GM18873 (cell line): ENCODE data around the gene SCN5A.

ENCODE experiments used
- ATAC-seq: cut with Tn5 transposase; IDR thresholded peaks from one replicate; pipeline ENCODE4 v1.9.1; 2021; ENCODE audit warnings: mild to moderate bottlenecking, moderate library complexity, moderate number of reproducible peaks; ENCODE audit not compliant: unreplicated experiment, low FRiP score

The SCN5A gene

DNA sequence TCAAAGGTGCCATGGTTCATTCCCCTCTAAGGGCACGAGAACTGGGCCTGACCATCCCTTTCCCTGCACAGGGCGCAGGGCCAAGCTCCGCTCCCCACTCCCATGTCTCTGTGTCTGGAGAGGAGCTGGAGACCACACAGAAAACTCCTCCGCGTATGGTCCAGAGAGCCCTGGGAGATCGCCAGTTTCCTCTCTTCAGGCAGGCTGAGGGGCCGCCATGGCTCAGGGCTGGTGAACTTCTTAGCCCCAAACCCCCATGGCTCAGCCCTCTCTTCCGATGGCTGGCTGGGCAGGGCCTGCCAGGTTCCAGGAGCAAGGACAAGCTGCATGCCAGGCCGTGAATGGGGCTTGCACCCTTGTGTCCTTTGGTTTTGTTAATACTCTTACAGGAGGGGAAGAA, 100.4 kb downstream of the SCN5A start:
- no peak for ATAC-seq

DNA sequence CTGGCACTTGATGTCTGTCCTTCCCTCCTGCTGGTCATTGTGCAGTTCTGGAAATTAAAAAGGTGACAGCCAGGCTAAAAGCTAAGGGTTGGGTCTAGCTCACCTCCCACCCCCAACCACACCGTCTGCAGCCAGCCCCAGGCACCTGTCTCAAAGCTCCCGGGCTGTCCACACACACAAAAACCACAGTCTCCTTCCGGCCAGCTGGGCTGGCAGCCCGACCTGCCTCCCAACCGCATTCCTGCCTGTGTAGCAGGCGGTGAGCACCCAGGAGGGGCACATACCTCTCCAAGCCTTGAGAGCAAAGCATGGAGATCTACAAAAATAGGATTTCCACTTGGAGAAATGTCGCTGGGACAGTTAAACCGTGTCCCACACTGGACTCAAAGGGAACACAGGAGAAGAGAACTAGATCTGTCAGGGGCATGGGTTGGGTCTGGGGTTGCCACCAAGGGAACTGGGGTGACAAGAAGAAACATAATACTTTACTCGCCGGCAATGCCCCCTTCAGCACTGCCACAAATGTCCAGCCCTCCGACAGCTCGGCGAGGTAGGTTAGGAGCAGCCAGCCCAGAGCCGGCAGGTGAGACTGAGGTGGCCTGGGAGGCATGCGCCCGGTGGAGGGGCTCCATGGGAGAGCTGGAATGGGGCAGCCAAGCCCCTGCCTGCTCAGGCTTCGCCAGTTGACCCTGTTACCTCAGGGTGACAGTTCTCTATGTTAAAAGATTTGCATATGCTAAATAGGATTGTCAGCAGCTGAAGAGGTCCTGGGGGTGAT, 101.1 kb downstream of the SCN5A start:
- ATAC-seq, result no peak

GRCh38 chr3:38545983-38546382, 103.5 kb downstream of the SCN5A start:
- ATAC-seq, result no peak

- ATAC-seq, result no peak
Observed at GRCh38 chr3:38545550-38545949, 103.9 kb downstream of the SCN5A start.

- no peak for ATAC-seq
Observed at GRCh38 chr3:38544926-38545325, 104.6 kb downstream of the SCN5A start.

GRCh38 chr3:38543586-38543985, 105.9 kb downstream of the SCN5A start:
- ATAC-seq, result no peak

GRCh38 chr3:38542401-38543298, 106.8 kb downstream of the SCN5A start:
- ATAC-seq, result no peak

DNA sequence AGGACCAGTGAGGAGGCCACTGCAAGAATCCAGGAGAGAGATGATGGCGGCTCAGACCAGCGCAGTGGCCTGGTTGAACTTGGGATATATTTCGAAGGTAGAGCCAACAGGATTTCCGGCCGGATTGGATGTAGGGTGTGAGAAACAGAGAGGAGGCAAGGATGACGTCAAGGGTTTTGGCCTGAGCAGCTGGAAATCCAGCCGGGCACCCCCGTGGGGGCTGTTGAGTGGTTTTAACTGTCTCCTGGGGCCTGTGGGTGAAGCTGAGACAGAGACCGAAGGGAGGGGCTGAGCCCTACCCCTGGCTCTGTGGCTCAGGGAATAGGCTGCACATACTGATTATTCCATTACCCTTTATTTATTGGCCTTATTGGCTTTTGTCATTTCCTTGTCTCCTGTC, 107.7 kb downstream of the SCN5A start:
- no peak for ATAC-seq

DNA sequence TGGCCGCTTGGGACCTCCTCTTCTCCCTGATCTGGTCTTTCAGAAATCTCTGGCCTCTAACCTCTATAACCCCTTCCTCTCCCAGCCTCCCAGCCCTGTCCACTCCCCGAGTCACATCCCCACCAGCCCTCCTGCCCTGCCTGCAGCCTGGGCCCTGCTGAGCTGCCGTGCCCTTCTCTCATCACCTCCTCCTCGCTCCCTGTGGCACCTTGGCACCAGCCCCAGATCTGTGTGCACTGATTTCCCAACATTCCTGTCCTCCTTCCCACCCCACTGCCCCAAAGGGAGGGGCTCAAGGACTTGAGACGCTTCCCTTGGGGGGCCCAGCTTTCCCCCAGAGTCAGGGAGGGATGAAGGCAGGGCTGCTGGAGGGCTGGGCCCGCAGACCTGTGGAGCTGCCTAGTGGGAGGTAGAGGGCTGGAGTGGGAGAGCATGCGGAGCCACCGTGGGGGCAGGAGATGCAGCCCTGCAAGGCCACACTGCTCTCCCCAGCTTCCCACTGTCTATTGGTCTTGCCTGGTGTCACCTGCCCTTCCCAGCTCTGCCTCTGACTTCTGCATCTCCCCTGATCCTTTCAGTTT, 110.6 kb downstream of the SCN5A start:
- no peak for ATAC-seq

GRCh38 chr3:38536671-38537070, 112.8 kb downstream of the SCN5A start:
- no peak for ATAC-seq

DNA sequence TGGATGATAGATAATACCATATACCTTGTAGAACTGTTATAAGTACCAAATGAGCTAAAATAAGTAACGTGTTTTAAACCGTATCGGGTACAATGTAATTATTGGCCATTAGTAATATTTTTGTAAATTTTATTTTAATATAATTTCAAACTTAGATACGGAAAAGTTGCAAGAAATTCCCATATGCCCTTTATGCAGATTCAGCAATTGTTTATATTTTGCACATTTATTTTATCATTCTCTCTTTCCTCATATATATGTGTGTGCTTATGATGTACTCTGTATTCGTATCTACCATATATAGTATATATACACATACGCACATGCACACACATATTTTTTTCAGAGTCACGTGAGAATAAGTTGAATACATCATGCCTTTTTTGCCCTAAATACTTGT, 114.9 kb downstream of the SCN5A start:
- ATAC-seq, result no peak

DNA sequence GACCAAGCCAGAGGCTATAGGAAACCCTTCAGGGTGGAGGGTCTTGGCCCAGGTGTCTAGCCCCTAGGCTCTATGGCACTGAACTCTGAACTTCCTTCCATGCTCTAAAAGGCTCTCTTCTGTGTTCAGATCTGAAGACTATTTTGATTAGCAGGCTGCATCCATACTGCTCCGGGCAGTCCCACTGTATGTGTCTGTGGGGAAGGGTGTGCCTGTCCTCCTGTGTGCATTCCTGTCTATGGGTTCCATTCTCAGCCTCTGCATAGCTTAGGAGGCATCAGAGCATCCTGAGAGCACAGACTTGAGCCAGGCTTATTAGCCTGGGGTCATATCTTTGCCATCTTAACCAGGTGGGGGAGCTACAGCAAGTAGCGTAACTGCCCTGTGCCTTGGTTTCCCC, 115.3 kb downstream of the SCN5A start:
- ATAC-seq, result no peak

- ATAC-seq, result no peak
Observed at GRCh38 chr3:38533285-38533976, 116.1 kb downstream of the SCN5A start.

DNA sequence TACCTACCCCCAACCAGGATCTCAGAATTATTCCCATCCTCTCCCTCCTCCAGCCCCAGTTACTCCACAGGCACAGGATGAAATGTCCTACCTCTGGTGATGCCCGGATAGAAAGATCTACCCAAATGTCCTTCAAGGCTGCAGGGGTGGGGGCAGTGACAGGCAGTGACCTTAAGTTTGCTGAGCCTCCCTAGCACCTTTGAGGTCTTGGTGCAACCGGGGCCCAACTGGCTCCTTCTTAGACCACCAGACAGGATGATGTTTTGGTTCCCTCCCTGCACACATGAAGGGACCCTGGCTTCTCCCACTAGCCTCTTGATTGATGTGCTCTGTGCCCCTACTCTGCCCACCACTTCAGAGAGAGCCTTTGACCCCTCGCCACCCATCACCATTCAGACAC, 117.0 kb downstream of the SCN5A start:
- no peak for ATAC-seq

DNA sequence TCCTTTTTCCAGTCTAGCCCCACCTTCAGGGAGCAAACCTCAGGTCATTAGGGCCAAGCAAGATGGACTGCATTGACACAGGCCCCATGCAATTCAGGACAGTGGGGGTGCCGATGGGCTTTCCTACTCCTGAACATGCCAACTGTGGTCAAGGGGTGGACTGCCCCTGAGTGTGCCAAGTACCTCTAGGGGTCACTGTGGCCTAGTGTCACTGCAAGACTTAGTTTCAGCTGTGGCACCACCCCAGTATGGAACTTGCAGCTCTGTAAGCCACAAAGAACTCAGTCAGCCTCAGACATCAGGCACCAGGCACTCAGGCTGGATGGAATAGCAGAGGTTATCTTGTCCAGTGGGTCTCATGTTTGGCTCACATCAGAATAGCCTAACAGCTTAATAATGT, 121.0 kb downstream of the SCN5A start:
- ATAC-seq, result no peak

GRCh38 chr3:38526792-38527191, 122.7 kb downstream of the SCN5A start:
- no peak for ATAC-seq

DNA sequence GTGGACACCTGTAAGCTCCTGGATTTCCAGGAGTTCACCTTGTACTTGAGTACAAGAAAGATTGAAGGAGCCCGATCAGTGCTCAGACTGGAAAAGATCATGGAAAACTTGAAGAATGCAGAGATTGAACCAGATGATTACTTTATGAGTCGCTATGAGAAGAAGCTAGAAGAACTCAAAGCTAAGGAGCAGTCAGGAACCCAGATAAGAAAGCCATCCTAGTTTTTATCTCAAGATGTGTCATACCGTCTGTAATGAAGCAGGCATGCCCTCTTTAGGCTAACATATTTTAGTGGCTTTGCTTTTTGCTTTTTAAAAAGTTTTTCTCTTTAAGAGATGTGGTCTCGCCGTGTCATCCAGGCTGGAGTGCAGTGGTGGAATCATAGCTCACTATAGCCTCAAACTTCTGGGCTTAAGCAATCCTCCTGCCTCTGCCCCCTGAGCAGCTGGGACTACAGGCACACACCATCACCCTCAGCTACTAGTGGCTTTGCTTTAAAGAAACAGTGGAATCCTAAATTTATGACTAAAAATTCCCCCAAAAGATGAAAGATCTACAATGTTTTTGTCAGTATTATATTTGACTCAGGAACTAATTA, 125.2 kb downstream of the SCN5A start:
- ATAC-seq, result no peak

GRCh38 chr3:38522002-38522401, 127.5 kb downstream of the SCN5A start:
- no peak for ATAC-seq

GRCh38 chr3:38521391-38521987, 128.0 kb downstream of the SCN5A start:
- no peak for ATAC-seq

DNA sequence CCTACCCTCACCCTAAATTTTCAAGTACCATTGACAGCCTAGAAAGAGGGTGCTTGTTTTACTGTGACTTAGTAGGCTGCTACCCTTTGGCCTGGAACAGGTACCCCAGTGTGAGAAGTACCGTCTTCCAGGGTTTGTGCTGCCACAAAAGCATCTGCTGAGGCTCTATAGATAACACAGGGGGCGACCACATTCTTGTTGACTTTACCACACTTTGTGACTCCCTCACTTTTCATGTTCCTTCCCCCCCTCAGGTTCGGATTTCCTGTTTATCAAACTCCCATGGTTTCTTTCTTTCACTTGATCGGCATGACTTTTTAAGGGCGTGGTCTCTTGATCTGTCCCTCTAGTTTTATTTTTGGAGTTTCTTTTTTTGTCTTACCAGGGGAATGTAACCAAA, 129.8 kb downstream of the SCN5A start:
- ATAC-seq, result no peak
